ENCODE data around the gene TPBGL. TPM values are rescaled to one million over a fixed set of nuclear protein-coding genes. Genes with fewer than 3 reads are reported as not detected.

TPBGL gene
- total and polyA plus RNA-seq, 8 donors: 0.09 to 1.3 (median 0.25) TPM; not detected in 1

- DNase-seq (no peak), ATAC-seq (no peak)
- no peak for TF ChIP-seq CTCF (IDR thresholded peaks at IDR 0.05)
- Histone ChIP-seq H3K27me3 (no peaks in the 10 kb centered on the region), H3K9me3 (no peaks in the 10 kb centered on the region), H3K4me1 (peaks cover 0 to 27% of the 10 kb centered on the region in 2 donors), H3K36me3 (peaks cover 0 to 53% of the 10 kb centered on the region in 2 donors), H3K4me3 (no peak overlapping the region), H3K27ac (no peak overlapping the region)
- intact Hi-C loops (cut with DNase I): loop anchor here in 1 of 2 donors (10.0 kb wide), 1 partner anchor 95 kb away; no protein-coding TSS in a partner anchor
Measured at GRCh38 chr11:75289919-75290318, 49.3 kb downstream of the TPBGL start.

- Histone ChIP-seq H3K4me1 (peaks cover 0 to 27% of the 10 kb centered on the region in 2 donors), H3K36me3 (peaks cover 0 to 45% of the 10 kb centered on the region in 2 donors), H3K27ac (no peak overlapping the region), H3K27me3 (no peaks in the 10 kb centered on the region), H3K9me3 (no peaks in the 10 kb centered on the region), H3K4me3 (no peak overlapping the region)
- intact Hi-C loops (cut with DNase I): no loop called here
- no peak for TF ChIP-seq CTCF (IDR thresholded peaks at IDR 0.05)
- DNase-seq (no peak), ATAC-seq (no peak)
Measured at GRCh38 chr11:75291741-75292140, 51.2 kb downstream of the TPBGL start.

GRCh38 chr11:75292943-75293342 is 52.4 kb downstream of the TPBGL start:
- DNase-seq: no peak
- no peak for TF ChIP-seq CTCF (IDR thresholded peaks at IDR 0.05)
- intact Hi-C loops (cut with DNase I): no loop called here
- H3K4me3 ChIP-seq: no peak overlapping the region
- peaks cover 0 to 33% of the 10 kb centered on the region in 2 donors for H3K36me3 ChIP-seq
- no peak overlapping the region for H3K27ac ChIP-seq
- no peaks in the 10 kb centered on the region for H3K27me3 ChIP-seq
- no peaks in the 10 kb centered on the region for H3K9me3 ChIP-seq
- ATAC-seq: no peak
- H3K4me1 ChIP-seq: peaks cover 0 to 27% of the 10 kb centered on the region in 2 donors

Other genes with a start within 250 kb of the TPBGL start
- not detected for gene OR2AT4, start 143.9 kb upstream of the TPBGL start, total RNA-seq
- gene OR2AT4, start 143.9 kb upstream of the TPBGL start, polyA plus RNA-seq (ENCODE audit: insufficient read length in 6 of 6): under 1 TPM; 0.04 to 0.11 (median 0.06) TPM
- gene SLCO2B1, start 89.7 kb upstream of the TPBGL start, total RNA-seq: 100 to 1,000 TPM; 145 to 220 TPM
- 10 to 100 TPM; 20.5 to 30.7 (median 26.7) TPM for gene SLCO2B1, start 89.7 kb upstream of the TPBGL start, polyA plus RNA-seq (ENCODE audit: insufficient read length in 6 of 6)
- 100 to 1,000 TPM; 112 to 150 TPM for gene ARRB1, start 110.9 kb downstream of the TPBGL start, total RNA-seq
- gene ARRB1, start 110.9 kb downstream of the TPBGL start, polyA plus RNA-seq (ENCODE audit: insufficient read length in 6 of 6): 10 to 100 TPM; 41.7 to 72.1 (median 57.2) TPM
- gene RPS3, start 158.7 kb downstream of the TPBGL start, total RNA-seq: 1,000 to 10,000 TPM; 1,943 to 2,064 TPM
- gene RPS3, start 158.7 kb downstream of the TPBGL start, polyA plus RNA-seq (ENCODE audit: insufficient read length in 6 of 6): 1,000 to 10,000 TPM; 3,080 to 3,888 (median 3,783) TPM
- 1 to 10 TPM; 1.4 to 2.1 TPM for gene KLHL35, start 192.4 kb downstream of the TPBGL start, total RNA-seq
- 1 to 10 TPM; 1.1 to 2.0 (median 1.2) TPM for gene KLHL35, start 192.4 kb downstream of the TPBGL start, polyA plus RNA-seq (ENCODE audit: insufficient read length in 6 of 6)

All from left lung (tissue), 10 donors.